ENCODE results near the gene GULP1. TPM values are rescaled to one million over a fixed set of nuclear protein-coding genes. Genes with fewer than 3 reads are reported as not detected.
A peak's percentile ranks its signal among the peaks of the same experiment; 100 is the strongest.

The GULP1 gene
- total RNA-seq, 1 experiment from 2014 or later, result 76.0 TPM

GRCh38 chr2:188381614-188382013, 89.9 kb downstream of the GULP1 start (continued):
- no peak for TF ChIP-seq TCF7L2 (IDR thresholded peaks at IDR 0.05; ENCODE audit: borderline replicate concordance, extremely low read depth, insufficient read depth, insufficient read length)
- peak; percentile 97 for TF ChIP-seq SP1 (IDR thresholded peaks at IDR 0.05; ENCODE audit: low read depth)

DNA sequence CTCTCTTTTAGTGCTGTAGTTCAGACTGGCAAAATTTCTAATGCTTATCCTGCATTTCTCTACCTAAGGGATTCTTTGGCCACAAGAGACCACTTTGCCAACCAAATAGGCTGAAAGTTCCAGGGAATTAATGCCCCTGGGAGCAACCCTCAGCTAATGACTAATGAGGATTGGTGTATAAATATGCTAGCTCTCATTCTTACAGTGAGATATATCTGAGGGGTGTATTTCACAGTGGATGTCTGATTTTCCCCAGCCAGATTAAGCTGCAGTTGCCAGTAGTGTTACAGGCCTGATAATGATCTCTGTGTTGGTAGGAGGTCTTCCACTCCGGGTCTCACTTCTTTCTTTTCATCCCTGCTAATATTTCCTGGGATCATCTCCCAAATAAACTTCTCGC, 90.4 kb downstream of the GULP1 start:
- Histone ChIP-seq H3K79me2 (ENCODE audit: insufficient read depth, low read length) (peaks cover 68% of the 10 kb centered on the region), H3K4me3 (replicated peaks in 1 of 2; ENCODE audit: low read depth in 1 of 2, low read length in 2 of 2) (peak overlapping the region; percentile 14 to 41), H3K4me2 (ENCODE audit: low read length) (peak overlapping the region; percentile 60), H3K9me2 (ENCODE audit: insufficient read depth) (no peaks in the 10 kb centered on the region), H3K36me3 (ENCODE audit: control insufficient read depth in 1 of 2, insufficient read depth in 2 of 2, low read length in 2 of 2) (peaks cover 0 to 23% of the 10 kb centered on the region in 2 experiments; a peak in 2 of 4 replicates), H3K27me3 (ENCODE audit: insufficient read depth, low read length) (no peaks in the 10 kb centered on the region), H3K9me3 (ENCODE audit: control insufficient read depth in 1 of 2, insufficient read depth in 1 of 2, low read depth in 1 of 2, low read length in 2 of 2) (peaks cover 5 to 9% of the 10 kb centered on the region in 2 experiments; a peak in 2 of 4 replicates), H3K27ac (ENCODE audit: low read depth, low read length) (peak overlapping the region; percentile 79), H4K20me1 (ENCODE audit: insufficient read depth) (no peaks in the 10 kb centered on the region), H2AFZ (ENCODE audit: low read depth, low read length, poor library complexity, severe bottlenecking) (no peak overlapping the region), H3K9ac (ENCODE audit: low read length) (peak overlapping the region; percentile 51), H3K4me1 (ENCODE audit: control insufficient read depth in 1 of 2, insufficient read depth in 2 of 2, low read length in 2 of 2) (peaks cover 47 to 57% of the 10 kb centered on the region in 2 experiments)
- CTCF ChIA-PET, result interaction anchor here (2.1 kb wide), 1 partner anchor 89 kb away, joined by 6 read pairs; no protein-coding TSS in a partner anchor
- RAD21 ChIA-PET (ENCODE audit: low non-redundant PET in 1 of 2, low total read pairs in 2 of 2, uncharacterized antibody in 2 of 2, unreplicated experiment in 2 of 2), result no interaction called here
- TF ChIP-seq ZFX (IDR thresholded peaks at IDR 0.05) (no peak), POLR2A (IDR thresholded peaks at IDR 0.05; ENCODE audit: borderline replicate concordance, extremely low read depth, insufficient read depth, insufficient read length) (no peak), EZH2phosphoT487 (IDR thresholded peaks at IDR 0.05; ENCODE audit: borderline replicate concordance) (no peak), SIN3A (IDR thresholded peaks at IDR 0.05; ENCODE audit: low read depth) (no peak), ZNF274 (IDR thresholded peaks at IDR 0.05; ENCODE audit: low read depth, low read length) (no peak), SP1 (IDR thresholded peaks at IDR 0.05; ENCODE audit: low read depth) (no peak), CEBPB (IDR thresholded peaks at IDR 0.05; ENCODE audit: low read depth) (no peak), RAD21 (IDR thresholded peaks at IDR 0.05; ENCODE audit: low read depth) (no peak), ELF1 (IDR thresholded peaks at IDR 0.05; ENCODE audit: borderline replicate concordance, low read depth) (no peak), FOSL1 (IDR thresholded peaks at IDR 0.05; ENCODE audit: low read depth) (no peak), TCF7L2 (IDR thresholded peaks at IDR 0.05; ENCODE audit: borderline replicate concordance, extremely low read depth, insufficient read depth, insufficient read length) (no peak)
- TF ChIP-seq, protein P1, sequence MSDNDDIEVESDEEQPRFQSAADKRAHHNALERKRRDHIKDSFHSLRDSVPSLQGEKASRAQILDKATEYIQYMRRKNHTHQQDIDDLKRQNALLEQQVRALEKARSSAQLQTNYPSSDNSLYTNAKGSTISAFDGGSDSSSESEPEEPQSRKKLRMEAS (IDR thresholded peaks at IDR 0.05), result no peak
- TF ChIP-seq, protein P2, sequence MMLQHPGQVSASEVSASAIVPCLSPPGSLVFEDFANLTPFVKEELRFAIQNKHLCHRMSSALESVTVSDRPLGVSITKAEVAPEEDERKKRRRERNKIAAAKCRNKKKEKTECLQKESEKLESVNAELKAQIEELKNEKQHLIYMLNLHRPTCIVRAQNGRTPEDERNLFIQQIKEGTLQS (IDR thresholded peaks at IDR 0.05), result no peak
- TF ChIP-seq, protein P3, sequence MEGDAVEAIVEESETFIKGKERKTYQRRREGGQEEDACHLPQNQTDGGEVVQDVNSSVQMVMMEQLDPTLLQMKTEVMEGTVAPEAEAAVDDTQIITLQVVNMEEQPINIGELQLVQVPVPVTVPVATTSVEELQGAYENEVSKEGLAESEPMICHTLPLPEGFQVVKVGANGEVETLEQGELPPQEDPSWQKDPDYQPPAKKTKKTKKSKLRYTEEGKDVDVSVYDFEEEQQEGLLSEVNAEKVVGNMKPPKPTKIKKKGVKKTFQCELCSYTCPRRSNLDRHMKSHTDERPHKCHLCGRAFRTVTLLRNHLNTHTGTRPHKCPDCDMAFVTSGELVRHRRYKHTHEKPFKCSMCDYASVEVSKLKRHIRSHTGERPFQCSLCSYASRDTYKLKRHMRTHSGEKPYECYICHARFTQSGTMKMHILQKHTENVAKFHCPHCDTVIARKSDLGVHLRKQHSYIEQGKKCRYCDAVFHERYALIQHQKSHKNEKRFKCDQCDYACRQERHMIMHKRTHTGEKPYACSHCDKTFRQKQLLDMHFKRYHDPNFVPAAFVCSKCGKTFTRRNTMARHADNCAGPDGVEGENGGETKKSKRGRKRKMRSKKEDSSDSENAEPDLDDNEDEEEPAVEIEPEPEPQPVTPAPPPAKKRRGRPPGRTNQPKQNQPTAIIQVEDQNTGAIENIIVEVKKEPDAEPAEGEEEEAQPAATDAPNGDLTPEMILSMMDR (IDR thresholded peaks at IDR 0.05 in 2 of 3, conservative IDR thresholded peaks at IDR 0.05 in 1 of 3; ENCODE audit: borderline replicate concordance in 1 of 3, insufficient read depth in 1 of 3, low read depth in 2 of 3, low read length in 2 of 3), result no peak
- TF ChIP-seq, protein P4, sequence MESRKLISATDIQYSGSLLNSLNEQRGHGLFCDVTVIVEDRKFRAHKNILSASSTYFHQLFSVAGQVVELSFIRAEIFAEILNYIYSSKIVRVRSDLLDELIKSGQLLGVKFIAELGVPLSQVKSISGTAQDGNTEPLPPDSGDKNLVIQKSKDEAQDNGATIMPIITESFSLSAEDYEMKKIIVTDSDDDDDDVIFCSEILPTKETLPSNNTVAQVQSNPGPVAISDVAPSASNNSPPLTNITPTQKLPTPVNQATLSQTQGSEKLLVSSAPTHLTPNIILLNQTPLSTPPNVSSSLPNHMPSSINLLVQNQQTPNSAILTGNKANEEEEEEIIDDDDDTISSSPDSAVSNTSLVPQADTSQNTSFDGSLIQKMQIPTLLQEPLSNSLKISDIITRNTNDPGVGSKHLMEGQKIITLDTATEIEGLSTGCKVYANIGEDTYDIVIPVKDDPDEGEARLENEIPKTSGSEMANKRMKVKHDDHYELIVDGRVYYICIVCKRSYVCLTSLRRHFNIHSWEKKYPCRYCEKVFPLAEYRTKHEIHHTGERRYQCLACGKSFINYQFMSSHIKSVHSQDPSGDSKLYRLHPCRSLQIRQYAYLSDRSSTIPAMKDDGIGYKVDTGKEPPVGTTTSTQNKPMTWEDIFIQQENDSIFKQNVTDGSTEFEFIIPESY (IDR thresholded peaks at IDR 0.05; ENCODE audit: extremely low read depth, insufficient replicate concordance, low read length), result no peak
- DNase-seq (ENCODE audit: low read depth, low spot score) (no peak), ATAC-seq (peak; percentile 54)
- intact Hi-C loops (cut with micrococcal nuclease), result loop anchor here (2.0 to 5.0 kb wide), 2 partner anchors 89 to 115 kb away; no protein-coding TSS in a partner anchor
- TSS peak; percentile 26 for BruUV-seq (replicated peaks)
- POLR2A ChIA-PET, result interaction anchor here (0.7 to 2.5 kb wide), 2 partner anchors 13 to 89 kb away, joined by 3 to 13 read pairs; partner anchors contain the start of gene GULP1
